GM21423 (cell line): ENCODE results near the gene RNF208.

ENCODE experiments used
- ATAC-seq: cut with Tn5 transposase; IDR thresholded peaks from one replicate; pipeline ENCODE4 v1.9.1; 2021; ENCODE audit warnings: mild to moderate bottlenecking, moderate library complexity; ENCODE audit not compliant: unreplicated experiment

The RNF208 gene

DNA sequence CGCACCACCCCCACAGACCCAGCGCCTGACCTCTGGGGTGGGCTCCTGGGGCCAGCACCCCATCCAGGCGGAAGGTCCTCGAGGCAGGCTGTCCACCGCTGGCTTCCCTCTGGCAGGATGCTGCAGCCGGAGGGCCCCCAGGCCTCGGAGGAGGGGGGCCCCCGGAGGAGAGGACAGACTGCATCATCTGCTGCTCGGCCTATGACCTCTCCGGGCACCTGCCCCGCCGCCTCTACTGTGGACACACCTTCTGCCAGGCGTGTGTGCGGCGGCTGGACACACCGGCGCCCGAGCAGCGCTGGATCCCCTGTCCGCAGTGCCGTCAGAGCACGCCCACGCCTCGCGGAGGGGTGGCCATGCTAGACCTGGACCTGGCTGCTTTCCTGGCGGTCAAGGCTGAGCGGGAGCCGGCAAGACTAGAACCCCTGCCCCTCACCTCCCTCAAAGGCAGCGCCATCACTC, 6.5 kb upstream of the RNF208 start:
- no peak for ATAC-seq

- ATAC-seq, result no peak
These were observed 5.9 kb upstream of the RNF208 start for GRCh38 chr9:137227853-137228505.

DNA sequence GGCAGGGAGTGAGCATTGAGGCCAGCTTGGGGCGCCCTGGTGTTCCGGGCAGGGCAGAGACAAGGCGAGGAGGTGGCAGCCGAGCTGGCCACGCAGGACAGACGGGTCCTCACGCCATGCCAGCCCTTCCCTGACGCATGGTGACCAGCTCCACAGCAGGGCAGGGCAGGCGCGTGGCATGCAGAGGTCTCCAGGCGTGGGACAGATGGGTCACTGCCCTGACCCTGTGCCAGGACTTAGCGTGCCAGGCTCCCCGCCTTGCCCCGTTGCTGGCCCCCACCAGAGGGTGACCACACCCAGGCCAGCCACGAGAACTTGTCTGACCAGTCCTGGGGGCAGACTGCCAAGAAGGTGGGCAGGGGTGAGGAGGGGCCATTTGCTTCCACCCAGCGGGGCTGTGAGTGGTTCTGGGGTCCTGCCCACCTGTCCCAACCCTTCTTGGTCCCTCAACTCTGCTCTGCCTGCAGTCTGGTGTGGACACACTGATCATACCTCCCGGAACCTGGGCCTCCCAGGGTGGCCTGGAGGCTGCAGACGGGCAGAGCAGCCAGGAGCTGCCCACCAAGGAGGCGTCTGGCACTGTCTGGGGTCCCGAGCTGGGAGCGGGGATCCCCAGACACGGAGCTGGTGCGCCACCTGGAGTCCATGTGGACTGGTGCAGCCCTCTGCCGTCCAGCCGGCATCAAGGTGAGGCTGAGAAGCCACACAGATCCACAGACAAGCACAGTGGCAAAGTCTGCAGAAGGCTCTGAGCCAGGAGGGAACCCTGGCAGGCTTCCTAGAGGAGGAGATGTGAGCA, 5.2 kb upstream of the RNF208 start, which contains the start of gene RNF224:
Gene RNF224, plus strand, starts transcription at position 449 of the 799 bp plus-strand sequence. CDS start 834 bp downstream, outside the sequence.
- no peak for ATAC-seq

GRCh38 chr9:137226338-137227053, 4.5 kb upstream of the RNF208 start:
- no peak for ATAC-seq

DNA sequence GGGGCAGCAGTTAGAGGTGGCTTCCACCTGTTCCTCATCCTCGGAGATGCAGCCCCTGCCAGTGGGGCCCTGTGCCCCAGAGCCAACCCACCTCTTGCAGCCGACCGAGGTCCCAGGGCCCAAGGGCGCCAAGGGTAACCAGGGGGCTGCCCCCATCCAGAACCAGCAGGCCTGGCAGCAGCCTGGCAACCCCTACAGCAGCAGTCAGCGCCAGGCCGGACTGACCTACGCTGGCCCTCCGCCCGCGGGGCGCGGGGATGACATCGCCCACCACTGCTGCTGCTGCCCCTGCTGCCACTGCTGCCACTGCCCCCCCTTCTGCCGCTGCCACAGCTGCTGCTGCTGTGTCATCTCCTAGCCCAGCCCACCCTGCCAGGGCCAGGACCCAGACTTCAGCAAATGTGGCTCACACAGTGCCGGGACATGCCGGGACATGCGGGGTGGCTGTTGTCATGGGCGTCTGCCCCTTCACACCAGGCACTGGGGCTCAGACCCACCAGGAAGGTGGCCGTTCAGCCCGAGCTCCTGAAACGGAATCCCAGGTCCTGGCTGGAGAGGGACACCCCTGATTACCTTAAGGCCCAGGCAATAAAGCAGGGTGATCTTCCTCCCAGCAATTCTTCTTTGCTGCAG, 3.8 kb upstream of the RNF208 start:
- no peak for ATAC-seq

- no peak for ATAC-seq
These were observed 3.0 kb upstream of the RNF208 start, which contains the start of gene CYSRT1 for GRCh38 chr9:137224830-137225694. Gene CYSRT1 (plus strand): TSS chr9:137225174. CDS start chr9:137225622, 448 bp downstream.

DNA sequence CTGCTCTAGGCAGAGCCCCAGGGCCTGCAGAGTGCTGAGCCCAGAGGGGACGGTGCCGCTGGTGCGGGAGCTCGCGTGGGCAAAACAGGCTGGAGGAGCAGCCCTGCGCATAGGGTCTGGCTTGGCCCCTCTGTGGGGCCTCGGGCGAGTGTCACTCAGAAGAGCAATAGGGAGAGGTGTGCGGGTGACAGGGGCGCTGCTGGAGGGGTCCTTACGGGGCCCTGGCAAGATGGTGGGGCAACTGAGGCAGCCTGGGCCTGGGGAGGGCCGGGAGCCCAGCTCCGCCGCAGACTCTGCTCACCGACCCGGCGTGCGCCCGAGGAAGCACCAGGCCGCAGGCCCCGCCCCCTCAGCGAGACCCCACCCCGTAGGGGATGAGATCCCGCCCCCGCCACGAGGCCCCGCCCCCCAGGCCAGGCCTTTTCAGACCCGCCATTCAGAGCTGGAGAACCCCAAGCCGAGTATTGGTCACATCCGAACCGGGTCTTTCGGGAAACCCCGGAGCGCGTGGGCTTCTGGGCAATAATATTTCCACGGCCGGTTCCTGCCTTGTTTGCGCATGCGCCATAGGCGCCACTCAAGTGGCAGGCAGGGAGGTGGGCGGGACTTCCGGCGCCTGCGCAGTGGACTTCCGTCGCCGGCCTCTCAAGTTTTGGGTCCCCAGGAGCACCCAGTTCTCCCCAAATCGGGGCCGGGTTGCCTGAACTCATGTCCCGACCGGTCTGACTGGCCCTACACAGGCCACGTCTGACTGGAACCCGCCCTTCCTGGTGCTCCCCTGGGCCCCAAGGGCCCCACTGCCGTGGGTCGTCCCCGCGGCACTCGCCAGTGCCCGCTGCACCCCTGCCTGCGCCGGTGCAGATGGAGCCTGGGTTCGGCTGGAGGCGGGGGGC, 1.3 kb upstream of the RNF208 start:
- peak; percentile 77 for ATAC-seq

DNA sequence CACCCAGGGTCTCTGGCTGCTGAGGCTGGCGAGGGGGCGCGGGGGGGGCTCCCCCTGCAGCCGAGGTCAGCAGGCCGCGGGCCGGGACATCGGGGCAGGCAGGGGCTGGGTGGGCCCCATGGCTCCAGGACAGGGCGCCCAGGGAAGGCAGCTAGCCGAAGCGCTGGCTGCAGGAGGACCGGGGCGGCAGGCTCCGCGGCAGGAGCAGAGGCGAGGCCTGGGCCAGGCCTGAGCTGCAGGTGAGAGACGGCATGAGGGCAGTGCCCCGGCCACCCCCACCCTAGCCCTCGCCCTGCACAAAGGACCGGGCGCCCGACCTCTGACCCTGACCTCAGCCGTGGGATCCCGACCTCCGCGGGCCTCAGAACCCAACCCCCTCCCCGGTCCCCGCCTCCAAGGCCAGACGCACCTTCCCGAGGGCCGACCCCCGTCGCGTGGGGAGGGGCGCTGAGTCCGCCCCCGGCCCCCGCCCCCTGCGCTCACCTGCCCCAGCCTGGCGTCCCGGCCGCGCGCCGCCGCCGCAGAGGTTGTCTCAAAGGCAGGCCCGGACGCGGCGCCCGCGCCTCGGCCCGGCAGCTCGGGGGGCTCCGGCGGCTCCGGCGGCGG, 431 bp downstream of the RNF208 start:
- no peak for ATAC-seq

DNA sequence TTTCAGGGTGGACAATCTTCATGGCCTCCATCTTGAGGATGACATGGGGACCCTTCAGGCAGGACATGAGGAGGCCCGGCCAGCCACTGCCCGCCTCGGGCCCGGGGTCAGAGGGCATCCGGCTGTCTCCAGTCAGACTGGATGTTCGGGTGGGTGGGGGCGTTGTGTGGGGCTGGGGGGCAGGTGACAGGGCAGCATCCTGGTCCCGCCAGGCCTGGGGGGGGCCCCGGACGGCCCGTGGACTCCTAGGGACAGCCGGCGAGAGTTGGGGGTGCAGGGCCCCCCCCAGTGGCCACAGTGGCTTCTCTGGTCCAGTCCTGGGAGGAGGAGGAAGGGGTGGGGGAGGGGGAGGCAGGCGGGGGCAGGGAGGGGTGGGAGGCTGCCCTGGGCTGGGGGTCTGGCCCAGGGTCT, 940 bp downstream of the RNF208 start:
- ATAC-seq, result no peak

- ATAC-seq, result no peak
These were observed 1.5 kb downstream of the RNF208 start for GRCh38 chr9:137220317-137221094.

DNA sequence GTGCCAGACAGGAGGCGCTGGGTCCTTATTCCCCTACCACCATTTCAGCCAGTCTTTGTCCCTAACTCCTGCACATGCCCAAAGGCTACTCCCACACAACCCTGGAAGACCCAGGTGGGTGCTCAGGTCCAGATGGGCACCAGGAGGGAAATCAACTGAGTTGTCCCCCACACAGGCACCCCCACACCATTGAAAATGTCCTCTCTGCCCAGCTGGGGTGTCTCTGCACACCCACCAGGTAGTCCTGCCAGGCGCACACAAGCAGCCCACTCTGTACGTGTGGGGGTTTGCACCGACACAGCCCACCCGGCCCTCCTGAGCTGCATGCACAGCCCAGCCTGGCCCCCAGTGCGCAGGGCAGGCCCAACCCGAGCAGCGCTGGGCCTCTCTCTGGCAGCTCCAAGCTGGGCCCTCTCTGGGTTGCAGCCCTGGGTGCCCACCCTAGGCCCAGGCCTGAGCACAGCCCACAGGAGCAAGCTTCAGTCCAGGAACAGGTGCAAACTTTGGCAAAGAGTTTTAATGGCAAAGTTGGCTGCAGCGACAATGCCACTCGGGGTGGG, 2.2 kb downstream of the RNF208 start:
- ATAC-seq, result no peak

GRCh38 chr9:137218754-137219271, 3.2 kb downstream of the RNF208 start:
- ATAC-seq, result no peak

DNA sequence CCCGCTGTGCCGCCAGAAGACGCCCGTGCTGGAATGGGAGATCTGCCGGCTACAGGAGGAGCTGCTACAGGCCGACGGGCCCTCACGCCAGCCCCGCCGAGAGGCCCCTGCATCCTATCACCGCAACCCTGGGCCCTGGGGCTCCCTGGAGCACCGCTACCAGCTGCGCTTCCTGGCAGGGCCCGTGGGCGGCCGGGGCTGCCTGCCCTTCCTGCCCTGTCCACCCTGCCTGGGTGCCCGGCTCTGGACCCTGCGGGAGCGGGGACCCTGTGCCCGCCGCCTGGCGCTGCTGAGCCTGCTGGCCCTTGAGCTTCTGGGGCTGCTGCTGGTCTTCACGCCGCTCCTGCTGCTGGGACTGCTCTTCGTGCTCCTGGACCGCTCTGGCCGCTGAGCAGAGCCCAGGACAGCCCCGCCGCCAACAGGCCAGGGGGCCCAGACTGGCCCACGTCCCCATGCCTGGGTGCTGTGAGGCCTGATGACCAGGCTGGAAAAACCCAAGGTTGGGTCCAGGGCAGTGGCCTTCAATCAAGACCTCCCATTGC, 3.8 kb downstream of the RNF208 start:
- ATAC-seq, result no peak

DNA sequence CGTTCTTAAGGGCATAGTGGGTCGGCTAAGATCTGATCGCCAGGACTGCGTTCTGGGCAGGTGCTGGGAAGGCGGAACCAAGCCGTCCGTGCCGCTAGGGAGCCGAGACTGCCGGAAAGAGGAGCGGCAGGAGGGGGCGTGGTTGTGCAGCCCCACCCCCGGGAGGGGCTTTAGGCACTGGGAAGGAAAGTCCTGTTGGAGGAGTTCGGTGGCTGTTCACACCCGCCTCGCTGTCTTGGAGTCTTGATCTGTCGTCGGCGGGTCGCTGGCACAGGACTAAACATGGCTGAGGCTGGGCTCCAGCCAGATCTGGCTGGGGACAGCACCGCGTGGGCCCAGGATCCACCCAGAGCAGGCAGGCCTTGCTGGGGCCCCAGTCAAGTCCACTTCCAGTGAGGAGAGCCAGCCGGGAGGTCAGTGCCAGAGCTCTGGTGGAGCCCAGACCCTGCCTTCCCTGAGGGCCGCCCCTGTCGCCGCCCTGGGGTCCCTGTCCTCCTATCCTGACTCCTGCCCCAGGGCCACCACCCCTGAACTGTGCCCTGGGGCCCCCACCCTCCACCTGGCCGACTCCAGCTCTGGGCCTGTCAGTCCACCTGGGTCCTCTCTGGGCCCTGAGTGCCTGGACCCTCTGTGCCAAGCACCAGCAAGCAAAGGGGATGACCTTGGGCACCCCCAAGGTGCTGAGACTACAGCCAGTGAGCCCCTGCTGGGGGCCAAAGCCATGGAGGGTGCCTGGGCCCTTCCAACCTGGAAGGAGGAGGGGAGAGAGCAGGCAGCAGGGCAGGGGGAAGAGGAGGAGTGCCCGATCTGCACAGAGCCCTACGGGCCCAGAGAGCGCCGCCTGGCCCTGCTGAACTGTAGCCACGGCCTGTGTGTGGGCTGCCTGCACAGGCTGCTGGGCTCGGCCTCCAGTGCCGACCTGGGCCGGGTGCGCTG, 4.5 kb downstream of the RNF208 start:
- ATAC-seq, result no peak

GRCh38 chr9:137216188-137216965, 5.7 kb downstream of the RNF208 start:
- no peak for ATAC-seq
